NCI-H1694 treated with DMSO at 0.1 percent for 48 hours (cell line): ENCODE data around the gene NUP205.

Source experiments
- DNase-seq: peaks from one replicate; lab custom pipeline; 2025; lab: John Stamatoyannopoulos, UW

NUP205 gene

DNA sequence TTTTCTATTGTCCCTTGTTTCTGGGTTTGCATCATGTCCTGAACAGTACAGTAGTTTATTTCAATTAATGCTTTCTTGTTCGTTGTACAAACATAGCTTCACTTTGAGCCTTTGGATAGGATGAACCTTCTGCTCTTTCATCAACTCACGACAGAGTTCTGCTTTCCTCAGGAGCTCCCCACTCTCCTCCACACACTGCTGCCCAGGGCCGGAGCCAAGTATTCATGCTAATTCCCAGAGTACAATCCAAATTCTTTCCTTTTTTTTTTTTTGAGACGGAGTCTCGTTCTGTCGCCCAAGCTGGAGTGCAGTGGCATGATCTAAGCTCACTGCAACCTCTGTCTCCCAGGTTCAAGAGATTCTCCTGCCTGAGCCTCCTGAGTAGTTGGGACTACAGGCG is 7.5 kb upstream of the NUP205 start:
- no peak for DNase-seq

DNA sequence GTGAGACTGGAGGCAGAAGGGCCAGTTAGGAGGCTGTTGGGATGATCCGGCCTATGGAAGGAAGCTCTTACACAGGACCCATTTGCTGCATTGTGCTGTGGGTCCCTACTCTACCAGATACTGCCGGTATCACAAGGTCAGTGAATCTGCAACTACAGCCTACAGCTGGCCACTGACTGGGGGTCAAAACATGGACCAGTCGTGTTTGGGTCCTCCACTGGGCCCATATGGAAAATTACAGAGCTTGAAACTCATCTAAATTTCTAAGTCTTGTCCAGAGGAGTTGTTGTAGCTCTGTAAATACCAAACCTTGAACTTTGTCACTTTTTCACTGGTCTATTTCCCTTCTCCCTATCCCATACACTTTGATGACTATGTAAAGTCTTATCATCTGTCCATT is 5.6 kb upstream of the NUP205 start:
- no peak for DNase-seq

DNA sequence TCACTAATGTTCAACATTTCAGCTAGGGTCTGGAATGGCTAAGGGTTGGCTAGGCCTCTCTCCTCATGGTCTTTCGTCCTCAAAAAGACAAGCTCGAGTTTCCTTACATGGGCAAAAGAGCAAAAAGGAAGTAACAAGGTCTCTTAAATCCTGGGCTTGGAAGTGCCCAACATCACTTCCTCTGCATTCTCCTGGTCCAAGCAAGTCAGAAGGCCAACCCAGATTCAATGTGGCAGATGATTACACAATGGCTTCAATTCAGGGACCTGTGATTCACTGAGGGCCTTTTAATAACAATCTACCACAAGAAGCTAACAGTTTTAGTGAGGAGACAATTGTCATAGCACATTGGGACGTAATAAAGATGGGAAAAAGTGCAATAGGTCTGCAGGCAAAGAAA is 4.4 kb upstream of the NUP205 start:
- no peak for DNase-seq

GRCh38 chr7:135558337-135558767 is 635 bp downstream of the NUP205 start:
- peak; percentile 78 for DNase-seq

DNA sequence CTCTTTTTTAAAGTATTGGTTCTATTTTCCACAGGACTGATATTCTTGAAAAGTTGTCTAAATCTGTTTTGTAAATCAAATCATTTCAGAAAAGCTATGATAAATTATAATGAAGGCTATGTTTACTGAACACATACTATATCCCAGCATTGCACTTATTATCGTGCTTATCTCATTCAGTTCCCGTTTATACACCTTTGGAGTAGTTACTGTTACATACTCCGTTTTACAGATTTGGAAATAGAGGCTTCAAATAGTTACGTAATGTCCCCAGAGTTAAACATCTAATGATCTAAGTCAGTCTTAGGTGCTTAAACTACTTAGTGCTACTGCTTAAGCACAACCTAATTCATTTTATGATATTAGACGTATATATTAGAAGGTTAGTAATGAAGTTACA is 1.2 kb downstream of the NUP205 start:
- no peak for DNase-seq

DNA sequence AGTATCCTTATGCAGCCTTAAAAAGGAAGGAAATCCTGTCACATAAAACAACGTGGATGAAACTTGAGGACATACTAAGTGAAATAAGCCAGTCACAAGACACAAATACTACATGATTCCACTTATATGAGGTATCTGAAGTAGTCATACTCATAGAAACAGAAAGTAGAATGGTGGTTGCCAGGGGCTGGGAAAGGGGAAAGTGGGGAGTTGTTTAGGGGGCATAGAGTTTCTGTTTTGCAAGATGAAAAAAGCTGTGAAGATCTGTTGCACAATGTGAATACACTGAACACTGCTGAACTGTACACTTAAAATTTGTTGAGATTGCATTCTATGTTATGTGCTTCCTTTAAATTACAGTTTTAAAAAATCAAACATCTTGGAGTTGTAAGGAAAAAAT is 2.9 kb downstream of the NUP205 start:
- no peak for DNase-seq

- no peak for DNase-seq
Observed at GRCh38 chr7:135562720-135563119, 5.0 kb downstream of the NUP205 start.

DNA sequence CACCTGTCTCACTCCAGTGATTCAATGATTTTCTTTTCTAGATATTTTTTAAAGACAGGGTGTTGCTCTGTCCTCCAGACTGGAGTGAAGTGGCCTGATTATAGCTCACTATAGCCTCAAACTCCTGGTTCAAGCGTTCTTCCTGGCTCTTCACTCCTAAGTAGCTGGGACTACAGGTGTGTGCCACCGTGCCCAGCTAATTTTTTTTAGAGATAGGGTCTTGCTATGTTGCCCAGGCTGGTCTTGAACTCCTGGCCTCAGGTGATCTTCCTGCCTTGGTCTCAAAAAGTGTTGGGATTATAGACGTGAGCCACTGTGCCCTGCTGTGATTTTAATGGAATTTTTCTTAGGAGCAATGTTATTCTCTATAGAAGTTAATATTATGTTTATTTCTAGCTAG is 14.1 kb downstream of the NUP205 start:
- DNase-seq = no peak

DNA sequence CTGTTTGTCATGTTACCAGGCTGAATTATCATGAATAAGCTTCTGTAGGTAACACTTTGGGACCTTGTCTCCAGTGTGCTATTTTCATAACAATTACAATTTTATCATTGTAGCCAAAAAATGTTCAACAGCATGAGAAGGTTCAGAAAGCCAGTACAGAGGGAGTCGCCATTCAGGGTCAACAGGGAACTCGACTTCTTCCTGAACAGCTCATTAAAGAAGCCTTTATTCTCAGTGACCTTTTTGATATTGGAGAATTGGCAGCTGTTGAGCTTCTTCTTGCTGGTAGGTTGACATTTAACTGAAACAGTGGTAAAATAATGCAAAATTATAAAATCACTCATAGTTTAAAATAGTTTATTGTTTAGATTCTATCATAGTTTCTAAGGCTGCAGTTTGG is 15.8 kb downstream of the NUP205 start:
- DNase-seq = no peak

DNA sequence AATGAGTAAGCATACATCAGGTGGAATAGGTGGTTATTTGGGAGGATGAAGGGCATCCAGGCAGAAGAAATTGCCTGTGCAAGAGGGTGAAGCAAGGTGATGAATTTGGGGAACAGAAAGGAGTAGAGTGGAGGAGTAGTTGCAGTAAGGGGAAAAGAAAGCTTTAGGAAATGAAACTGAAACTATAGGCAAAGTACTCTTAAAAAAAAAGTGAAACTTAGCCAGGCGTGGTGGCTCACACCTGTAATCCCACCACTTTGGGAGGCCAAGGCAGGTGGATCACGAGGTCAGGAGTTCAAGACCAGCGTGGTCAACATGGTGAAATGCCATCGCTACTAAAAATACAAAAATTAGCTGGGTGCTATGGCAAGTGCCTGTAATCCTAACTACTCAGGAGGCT is 17.6 kb downstream of the NUP205 start:
- no peak for DNase-seq

- no peak for DNase-seq
Observed at GRCh38 chr7:135578569-135578968, 20.9 kb downstream of the NUP205 start.

DNA sequence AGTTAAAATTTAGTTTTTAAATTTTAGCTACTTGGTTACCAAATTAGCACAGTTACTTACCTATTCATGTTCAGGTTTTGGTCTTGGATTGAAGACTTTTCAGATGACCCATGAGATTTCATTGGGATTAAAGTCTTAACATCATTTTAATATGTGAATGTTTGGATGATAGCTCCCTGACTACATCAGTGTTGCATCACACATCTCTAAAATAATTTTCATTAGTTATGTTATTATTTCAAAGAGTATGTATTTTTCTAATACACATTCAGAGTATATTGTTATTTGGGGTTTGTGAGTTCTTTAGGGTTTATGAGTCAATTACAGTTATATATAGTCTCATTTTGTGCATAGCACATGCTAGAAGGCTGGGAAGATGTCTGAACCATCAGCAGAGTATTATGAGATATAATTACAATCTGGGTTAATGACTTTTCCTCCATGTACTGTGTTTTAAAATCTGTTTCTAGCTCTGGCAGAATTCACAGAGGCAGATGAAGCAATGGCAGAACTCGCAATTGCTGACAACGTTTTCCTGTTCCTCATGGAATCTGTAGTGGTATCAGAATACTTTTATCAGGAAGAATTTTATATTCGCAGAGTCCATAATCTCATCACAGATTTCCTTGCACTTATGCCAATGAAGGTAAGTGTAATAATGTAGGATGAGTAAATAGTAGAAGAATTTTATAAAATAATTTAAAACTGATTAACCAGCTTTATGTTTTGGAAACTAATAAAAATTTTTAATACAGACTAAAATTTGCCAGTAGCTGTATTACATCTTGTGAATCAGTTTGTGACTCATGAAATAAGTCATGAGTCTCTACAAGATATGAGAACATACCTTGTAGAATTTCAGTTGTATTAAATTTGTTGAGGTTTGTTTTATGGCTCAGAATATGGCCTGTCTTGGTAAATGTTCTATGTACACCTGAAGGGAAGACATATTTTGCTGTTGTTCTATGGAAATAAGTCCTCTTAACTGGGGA is 26.9 kb downstream of the NUP205 start:
- no peak for DNase-seq

DNA sequence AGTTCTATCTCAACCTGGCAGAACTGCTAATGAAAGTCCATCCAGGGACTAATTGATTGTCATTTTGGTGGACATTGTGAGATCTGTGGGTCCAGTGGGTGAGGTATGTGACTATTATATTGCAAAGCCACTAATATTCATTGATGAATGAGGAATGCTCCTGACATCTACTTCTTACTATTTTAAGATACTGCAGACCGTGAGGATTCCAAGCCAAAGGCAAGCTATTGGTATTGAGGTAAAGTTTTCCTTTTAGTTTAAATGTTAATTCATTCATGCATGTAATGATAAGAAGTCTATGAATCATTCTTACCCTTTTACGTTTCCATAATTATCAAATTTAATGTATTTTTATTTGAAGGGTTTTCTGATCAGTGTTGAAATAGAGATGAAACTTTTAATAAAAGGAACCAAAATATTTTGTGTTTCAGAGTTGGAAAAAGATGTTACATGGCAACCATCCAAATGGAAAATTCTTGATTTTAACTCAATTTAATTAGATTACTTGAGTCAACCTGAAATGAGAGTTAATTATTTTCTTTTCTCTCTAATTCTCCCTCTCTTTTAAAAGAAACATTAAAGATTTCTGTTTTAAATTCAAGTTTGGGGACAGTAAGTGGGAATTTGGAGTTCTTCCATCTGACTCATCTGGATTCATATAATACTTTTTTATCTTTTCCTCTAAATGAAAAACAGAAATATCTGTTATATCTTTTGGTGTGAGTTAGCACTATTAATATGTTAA is 39.6 kb downstream of the NUP205 start:
- no peak for DNase-seq

GRCh38 chr7:135597926-135598305 is 40.2 kb downstream of the NUP205 start:
- DNase-seq = no peak

DNA sequence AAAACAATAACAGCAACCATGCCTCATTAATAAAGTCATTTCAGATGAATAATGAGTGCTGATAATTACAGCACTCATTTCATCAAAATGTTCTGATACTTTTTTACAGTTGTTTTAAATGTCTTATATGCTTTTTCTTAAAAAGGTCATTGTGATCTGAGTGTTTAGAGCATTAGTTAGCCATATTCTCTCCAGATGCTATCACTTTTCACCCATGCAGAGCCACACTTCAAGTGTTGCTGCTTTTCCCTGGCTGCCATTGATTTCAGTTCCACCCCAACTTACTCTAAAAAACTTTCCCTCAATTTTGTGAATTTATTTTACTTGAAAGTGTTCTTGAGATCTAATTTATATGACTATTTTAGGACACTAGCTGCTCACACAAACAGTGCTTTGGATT is 41.8 kb downstream of the NUP205 start:
- no peak for DNase-seq

- DNase-seq = no peak
Observed at GRCh38 chr7:135600226-135600625, 42.5 kb downstream of the NUP205 start.

- DNase-seq = no peak
Observed at GRCh38 chr7:135601182-135601581, 43.5 kb downstream of the NUP205 start.

GRCh38 chr7:135602304-135602703 is 44.6 kb downstream of the NUP205 start:
- DNase-seq = no peak

DNA sequence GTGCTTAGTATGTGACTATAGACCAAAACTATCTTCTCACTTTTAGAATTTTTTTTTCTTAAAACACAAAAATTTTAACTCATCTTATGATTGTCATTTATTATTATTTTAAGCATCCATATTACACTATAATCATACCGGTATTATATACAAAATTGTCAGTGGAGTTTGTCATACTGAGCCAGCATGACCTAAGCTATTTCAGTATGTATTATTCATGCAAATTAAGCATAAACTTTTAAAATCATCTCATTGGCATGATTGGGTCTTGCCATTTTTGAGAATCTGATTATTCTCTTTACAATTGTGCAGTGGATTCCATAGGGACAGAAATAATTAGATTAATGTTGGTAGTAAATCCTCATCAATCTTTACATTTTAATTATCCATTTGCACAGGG is 58.4 kb downstream of the NUP205 start:
- no peak for DNase-seq

DNA sequence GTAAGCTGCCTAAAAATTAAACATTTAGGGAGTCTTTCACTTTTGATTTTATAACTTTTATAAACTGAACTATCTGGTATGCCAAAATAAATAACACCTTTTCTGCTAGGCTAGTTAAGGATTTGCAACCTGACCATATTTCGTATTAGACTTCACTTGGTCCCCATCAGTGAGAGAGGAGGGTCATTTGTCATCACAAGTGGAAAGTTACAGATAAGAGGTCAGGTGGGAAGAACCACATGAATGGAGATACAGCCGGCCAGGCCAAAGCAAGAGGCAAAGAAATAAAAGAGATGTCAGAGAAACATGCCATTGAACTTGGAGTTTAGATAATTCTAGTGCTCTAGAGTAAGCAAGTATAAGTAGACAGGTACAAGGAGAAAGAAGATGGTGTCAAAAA is 60.1 kb downstream of the NUP205 start:
- no peak for DNase-seq

DNA sequence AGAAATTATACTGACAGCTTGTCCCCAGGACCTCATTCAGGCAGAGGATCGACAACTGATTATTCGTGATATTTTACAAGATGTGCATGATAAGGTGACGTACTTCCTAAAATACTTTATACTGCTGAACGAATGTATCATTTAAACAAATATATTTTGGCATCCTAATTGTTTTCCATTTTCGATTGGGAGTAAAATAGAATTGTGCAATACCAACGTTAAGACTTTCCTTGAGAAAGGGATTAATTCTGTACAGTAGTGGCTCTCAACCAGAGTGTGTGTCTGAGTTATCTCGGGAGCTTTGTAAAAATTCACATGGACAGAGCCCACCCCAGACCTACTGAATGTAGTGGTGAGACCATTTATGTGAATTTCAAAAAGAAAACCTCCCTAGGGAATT is 60.8 kb downstream of the NUP205 start:
- no peak for DNase-seq

- no peak for DNase-seq
Observed at GRCh38 chr7:135620447-135620846, 62.7 kb downstream of the NUP205 start.
